Loucy (cell line): ENCODE results near the gene BACH1.

ENCODE experiments used
- EZH2phosphoT487 ChIP-seq: fragments of 200-600 bp; IDR thresholded peaks from 2 replicates; pipeline ENCODE4 v1.6.1; 2018; ENCODE audit warnings: antibody characterized with exemption, mild to moderate bottlenecking, moderate library complexity, borderline replicate concordance
- TF ChIP-seq, protein P1 (sequence below): fragments of 200-600 bp; sonication (generic); conservative IDR thresholded peaks from 2 replicates; pipeline ENCODE4 v1.5.1; 2014; ENCODE audit warnings: mild to moderate bottlenecking, antibody characterized with exemption, low read length

- TF ChIP-seq, protein P1, sequence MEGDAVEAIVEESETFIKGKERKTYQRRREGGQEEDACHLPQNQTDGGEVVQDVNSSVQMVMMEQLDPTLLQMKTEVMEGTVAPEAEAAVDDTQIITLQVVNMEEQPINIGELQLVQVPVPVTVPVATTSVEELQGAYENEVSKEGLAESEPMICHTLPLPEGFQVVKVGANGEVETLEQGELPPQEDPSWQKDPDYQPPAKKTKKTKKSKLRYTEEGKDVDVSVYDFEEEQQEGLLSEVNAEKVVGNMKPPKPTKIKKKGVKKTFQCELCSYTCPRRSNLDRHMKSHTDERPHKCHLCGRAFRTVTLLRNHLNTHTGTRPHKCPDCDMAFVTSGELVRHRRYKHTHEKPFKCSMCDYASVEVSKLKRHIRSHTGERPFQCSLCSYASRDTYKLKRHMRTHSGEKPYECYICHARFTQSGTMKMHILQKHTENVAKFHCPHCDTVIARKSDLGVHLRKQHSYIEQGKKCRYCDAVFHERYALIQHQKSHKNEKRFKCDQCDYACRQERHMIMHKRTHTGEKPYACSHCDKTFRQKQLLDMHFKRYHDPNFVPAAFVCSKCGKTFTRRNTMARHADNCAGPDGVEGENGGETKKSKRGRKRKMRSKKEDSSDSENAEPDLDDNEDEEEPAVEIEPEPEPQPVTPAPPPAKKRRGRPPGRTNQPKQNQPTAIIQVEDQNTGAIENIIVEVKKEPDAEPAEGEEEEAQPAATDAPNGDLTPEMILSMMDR, result no peak
- no peak for TF ChIP-seq EZH2phosphoT487
These were observed 6.3 kb downstream of the BACH1 start for GRCh38 chr21:29305068-29305467.
